ENCODE results near the gene CFHR2.
"Not testable (repeated sequence)": the region's sequence is repeated elsewhere in the genome, so short reads cannot be mapped to it uniquely, and the experiment has no call there.

The CFHR2 gene

DNA sequence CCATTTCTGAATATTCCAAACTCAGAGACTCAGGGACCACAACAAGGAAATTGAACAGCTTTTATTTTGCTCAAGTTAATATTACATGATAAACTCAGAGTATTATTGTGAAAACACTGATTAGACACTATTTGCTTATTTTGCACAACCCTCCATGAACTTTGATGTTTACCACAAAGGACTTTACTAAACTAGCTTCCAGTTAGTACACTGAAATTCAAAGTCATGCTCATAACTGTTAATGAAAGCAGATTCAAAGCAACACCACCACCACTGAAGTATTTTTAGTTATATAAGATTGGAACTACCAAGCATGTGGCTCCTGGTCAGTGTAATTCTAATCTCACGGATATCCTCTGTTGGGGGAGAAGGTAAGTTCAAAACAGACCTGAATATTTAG lies at the start of gene CFHR2:
CFHR2 (plus strand) TSS at position 171 of the 400 bp plus-strand sequence; CDS start at position 314, 143 bp downstream.
- DNase-seq = not testable (repeated sequence)

GRCh38 chr1:196896355-196896754 lies 47.2 kb upstream of the CFHR2 start:
- no peak for DNase-seq

DNA sequence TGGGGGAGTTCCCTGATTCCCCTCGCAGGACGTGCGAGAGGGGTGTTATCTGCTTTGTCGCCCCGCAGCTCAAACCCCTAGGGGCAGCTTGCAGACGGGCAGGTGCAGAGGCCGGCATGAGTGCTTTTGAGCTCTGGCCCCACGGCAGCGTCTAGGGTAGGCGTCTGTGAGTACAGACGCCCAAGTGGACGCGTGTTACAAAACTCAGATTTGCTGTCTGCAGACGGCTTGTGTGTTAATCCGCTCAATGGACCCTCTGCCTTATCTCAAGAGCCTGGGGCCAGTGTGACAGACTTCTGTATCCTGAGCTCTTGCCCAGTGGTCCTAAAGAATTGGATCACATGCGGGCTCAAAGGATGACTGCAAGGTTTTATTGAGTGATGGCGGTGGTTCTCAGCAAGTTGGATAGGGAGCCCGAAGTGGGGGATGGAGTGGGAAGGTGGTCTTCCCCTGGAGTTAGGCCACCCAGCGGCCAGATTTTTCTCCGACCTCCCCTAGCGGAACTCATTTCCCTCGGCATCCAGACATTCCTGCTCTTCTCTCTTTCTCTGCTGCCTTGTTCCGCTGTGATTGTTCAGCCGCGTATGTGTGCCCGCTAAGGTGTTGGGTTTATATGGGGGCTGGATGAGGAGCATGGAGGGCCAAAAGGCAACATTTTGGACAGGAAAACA lies 46.2 kb upstream of the CFHR2 start:
- DNase-seq = no peak

DNA sequence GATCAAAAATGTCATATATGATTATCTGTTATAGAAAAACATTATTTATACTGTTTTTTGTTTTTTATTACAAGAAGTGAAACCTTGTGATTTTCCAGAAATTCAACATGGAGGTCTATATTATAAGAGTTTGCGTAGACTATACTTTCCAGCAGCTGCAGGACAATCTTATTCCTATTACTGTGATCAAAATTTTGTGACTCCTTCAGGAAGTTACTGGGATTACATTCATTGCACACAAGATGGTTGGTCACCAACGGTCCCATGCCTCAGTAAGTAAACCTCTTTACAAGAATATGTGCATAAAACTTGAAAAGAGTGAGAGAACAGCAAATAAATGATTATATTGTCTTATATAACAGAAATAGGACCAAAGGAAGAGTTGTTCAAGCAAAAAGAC lies 41.2 kb upstream of the CFHR2 start:
- no peak for DNase-seq

- DNase-seq = no peak
Measured at GRCh38 chr1:196910215-196910614, 33.3 kb upstream of the CFHR2 start.

DNA sequence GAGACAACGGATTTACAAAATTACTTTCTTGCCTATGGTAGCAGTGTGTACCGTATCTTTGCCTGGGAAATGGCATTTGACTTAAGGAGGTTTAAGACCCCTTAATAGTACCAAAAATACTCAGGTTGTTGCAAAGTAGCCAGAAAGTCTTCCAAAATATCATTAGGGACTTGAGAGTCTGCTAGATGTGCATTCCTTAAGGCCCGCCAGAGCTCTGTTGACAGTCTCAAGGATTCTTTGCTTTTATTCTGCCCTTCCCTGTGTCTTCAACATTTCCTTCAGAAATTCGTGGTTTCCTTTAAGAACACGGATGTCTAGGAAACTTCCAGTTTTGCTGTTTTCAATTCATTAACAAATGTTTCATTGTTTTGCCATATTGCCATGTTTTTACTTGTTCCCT lies 31.3 kb upstream of the CFHR2 start:
- DNase-seq = not testable (repeated sequence)

DNA sequence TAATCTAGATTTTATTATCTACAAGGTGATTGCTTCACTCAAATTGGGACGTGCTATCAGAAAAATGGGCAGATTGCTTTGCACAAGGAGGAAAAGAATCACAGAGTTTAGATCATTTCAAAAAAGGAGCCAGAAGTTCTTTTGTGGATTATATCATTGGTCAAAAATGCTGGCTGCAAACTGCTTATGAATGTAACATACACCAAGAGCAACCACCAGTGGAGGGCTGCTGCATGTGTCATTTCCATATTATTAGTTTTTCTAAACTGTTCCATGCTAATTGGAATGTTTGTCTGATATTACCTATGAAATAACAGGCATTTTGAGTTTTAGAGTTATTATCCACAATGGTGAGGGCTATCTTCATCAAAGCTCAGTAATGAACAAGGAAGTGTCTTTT lies 16.7 kb upstream of the CFHR2 start:
- not testable (repeated sequence) for DNase-seq

- DNase-seq = not testable (repeated sequence)
Measured at GRCh38 chr1:196932853-196933252, 10.7 kb upstream of the CFHR2 start.

DNA sequence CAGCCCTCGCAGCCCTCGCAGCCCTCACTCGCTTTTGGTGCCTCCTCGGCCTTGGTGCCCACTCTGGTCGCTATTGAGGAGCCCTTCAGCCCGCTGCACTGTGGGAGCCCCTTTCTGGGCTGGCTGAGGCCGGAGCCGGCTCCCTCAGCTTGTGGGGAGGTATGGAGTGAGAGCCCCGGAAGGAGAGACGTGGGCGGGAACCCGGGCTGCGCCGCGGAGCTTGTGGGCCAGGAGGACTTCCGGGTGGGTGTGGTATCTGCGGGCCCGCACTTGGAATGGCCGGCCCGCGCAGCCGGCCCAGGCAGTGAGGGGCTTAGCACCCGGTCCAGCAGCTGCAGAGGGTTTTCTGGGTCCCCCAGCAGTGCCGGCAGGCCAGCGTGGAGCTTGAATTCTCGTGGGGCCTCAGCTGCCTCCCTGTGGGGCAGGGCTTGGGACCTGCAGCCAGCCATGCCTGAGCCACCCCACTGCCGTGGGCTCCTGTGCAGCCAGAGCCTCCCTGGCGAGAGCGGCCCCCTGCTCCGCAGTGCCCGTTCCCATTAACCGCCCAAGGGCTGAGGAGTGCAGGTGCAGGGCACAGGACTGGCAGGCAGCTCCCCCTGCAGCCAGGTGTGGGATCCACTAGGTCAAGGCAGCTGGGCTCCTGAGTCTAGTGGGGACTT lies 9.9 kb upstream of the CFHR2 start:
- no peak for DNase-seq

DNA sequence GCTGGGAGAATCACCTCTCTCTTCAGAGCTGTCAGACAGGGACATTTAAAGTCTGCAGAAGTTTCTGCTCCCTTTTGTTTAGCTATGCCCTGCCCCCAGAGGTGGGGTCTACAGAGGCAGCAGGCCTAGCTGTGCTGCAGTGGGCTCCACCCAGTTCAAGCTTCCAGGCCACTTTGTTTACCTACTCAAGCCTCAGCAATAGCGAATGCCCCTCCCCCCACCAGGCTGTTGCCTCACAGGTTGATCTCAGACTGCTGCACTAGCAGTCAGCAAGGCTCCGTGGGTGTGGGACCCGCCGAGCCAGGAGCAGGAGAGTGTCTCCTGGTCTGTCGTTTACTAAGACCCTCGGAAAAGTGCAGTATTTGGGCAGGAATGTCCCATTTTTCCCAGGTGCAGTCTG lies 2.1 kb upstream of the CFHR2 start:
- not testable (repeated sequence) for DNase-seq

DNA sequence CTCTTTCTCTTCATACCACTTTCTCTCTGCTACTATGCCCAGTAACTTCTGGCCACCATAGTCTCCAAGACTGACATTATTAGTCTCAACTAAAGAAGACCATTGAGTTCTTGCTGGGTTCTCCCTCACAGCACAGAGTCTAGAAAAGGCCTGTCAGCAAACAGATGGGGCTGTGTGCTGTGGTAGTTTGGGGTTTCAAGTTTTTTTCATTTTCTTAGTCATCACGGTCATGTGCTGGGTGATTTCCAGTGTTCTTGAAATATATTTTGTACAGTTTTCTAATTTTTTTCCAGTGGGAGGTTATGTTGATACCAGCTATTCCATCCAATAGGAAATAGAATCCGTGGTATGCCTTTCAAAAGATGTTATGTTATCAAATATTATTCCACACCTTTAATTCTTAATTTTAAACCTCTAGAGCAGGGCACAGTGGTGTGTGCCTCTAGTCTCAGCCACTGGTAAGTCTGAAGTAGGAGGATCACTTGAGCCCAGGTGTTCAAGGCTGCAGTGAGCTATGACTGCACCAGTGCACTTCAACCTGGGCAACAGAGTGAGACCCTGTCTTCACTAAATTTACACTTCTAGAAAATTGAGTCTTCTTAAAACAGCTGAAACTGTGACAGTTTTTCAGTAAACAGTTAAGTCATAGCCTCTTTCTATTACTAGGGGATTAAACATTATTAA lies 8.3 kb downstream of the CFHR2 start:
- DNase-seq = no peak

- no peak for DNase-seq
Measured at GRCh38 chr1:196954778-196955177, 11.2 kb downstream of the CFHR2 start.

- DNase-seq = no peak
Measured at GRCh38 chr1:196955926-196956325, 12.4 kb downstream of the CFHR2 start.

DNA sequence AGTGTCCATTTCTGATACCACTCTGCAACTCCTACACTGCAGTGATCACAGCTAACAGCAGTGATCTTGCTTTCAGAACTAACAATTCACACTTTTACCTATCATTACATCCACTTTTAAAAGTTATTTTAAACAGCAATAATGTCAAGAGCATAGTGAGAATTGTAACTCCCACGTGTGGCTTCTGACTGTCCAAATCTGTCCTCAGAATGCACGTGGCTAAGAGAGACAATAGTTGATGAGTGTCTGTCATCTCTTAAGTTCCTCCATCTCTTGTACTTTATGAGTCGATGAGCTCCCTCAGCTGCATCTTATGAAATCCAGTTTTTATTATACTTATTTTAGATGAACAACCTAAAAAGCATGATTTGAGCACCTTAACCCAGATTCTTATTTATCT lies 17.3 kb downstream of the CFHR2 start:
- no peak for DNase-seq

- DNase-seq = no peak
Measured at GRCh38 chr1:196970182-196970581, 26.6 kb downstream of the CFHR2 start.

GRCh38 chr1:196976278-196976677 lies 32.7 kb downstream of the CFHR2 start:
- no peak for DNase-seq

DNA sequence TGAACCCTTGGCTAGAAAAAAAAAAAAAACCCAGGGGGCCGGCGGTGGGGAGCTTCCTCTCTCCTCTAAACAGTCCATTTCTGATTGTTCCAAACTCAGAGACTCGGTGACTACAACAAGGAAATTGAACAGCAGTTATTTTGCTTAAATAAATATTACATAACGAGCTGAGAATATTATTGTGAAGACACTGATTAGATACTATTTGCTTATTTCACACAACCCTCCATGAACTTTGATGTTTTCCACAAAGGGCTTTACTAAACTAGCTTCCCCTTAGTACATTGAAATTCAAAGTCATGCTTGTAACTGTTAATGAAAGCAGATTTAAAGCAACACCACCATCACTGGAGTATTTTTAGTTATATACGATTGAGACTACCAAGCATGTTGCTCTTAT lies 33.7 kb downstream of the CFHR2 start, which contains the start of gene CFHR5:
CFHR5 (plus strand) TSS at position 279 of the 400 bp plus-strand sequence; CDS start at position 388, 109 bp downstream.
- no peak for DNase-seq

DNA sequence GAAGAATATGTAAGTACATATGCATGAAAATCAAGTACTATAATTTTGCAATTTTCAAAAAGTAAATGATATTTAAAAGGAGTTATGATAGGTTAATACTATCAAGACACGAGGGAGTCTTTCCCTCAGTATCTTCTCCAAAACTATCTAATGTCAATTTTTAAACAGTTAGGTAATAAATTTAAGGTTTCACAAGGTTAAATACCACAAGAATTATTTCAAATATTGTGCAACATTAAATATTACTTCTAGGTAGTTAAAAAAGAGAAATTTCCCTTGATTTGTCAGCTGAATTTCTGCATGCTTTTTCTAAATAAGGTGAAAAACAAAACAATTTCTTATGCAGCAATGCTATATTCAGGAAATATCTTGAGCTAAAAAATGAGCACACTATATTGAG lies 37.3 kb downstream of the CFHR2 start:
- no peak for DNase-seq

DNA sequence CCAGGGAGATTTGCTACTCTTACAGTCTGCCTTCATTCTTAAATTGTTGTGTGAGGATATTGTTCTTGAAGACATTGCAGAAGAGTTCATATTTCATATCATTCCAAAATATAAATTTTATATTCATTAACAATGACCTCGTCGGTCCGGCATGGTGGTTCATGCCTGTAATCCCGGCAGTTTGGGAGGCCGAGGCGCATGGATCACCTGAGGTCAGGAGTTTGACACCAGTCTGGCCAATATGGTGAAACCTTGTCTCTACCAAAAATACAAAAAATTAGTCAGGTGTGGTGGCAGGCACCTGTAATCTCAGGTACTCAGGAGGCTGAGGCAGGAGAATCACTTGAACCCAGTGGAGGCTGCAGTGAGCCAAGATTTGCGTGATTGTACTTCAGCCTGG lies 38.7 kb downstream of the CFHR2 start:
- DNase-seq = not testable (repeated sequence)

DNA sequence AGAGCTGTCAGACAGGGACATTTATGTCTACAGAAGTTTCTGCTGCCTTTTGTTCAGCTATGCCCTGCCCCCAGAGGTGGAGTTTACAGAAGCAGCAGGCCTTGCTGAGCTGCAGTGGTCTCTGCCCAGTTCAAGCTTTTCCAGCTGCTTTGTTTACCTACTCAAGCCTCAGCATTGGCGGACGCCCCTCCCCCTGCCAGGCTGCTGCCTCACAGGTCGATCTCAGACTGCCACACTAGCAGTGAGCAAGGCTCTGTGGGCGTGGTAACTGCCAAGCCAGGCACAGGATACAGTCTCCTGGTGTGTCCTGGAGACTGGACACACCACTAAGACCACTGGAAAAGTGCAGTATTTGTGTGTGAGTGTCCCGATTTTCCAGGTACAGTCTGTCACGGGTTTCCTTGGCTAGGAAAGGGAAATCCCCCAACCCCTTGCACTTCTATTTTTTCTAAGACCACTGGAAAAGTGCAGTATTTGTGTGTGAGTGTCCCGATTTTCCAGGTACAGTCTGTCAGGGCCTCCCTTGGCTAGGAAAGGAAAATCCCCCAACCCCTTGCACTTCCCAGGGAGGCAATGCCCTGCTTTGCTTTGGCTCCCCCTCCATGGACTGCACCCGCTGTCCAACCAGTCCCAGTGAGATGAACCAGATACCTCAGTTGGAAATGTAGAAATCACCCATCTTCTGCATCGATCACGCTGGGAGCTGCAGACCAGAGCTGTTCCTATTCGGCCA lies 48.5 kb downstream of the CFHR2 start:
- DNase-seq = not testable (repeated sequence)

DNA sequence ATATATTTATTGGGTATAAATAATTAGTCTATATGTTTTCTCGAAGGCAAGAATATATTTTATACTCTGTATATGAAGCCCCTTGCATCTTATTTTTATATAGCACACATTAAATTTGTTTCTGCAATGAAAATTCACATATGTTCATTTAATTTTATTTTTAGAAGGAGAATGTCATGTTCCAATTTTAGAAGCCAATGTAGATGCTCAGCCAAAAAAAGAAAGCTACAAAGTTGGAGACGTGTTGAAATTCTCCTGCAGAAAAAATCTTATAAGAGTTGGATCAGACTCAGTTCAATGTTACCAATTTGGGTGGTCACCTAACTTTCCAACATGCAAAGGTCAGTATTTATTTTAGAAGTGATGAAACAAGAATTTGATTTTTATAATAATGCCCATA lies 50.4 kb downstream of the CFHR2 start:
- no peak for DNase-seq

DNA sequence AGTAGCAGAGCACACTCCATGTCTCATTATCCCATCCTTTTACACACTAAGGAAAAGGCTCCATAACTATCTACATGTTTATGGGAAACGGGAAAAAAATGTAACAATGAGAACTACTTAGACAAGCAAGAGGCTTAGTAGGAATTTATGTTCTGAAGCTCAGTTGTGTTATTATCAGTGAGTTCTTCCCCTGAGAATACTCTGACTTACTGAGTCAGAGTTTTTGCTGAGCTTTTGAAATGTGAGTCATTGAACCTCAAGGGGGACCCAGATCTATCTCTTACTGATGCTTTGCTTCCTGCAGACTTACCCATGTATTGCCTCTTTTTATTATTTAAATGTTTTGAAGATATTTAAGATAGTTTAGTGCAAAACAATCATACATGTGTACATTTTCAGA lies 53.9 kb downstream of the CFHR2 start:
- no peak for DNase-seq

DNA sequence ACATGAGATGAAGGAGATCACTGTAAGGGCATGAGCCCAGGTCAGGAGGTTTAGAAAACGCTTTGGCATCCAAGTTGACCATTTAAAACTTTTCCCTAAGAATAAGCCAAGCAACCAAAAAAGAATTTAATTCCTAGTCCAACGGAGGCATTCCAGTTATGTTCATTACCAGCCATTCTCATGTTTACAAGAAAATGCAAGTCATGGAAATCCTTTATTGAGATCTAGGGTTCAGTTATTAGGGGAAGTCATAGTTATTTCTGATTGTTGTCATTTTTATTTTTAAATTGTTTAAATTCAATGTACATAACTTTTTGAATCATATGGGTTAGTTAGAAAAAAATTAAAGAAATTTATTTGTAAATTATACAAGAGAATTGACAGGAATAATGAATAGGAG lies 58.3 kb downstream of the CFHR2 start:
- DNase-seq = no peak
